ENCODE measurements around the gene XPOT. TPM values are rescaled to one million over a fixed set of nuclear protein-coding genes. Genes with fewer than 3 reads are reported as not detected.

XPOT gene
- total RNA-seq, 1 experiment from 2014 or later = 130 TPM

GRCh38 chr12:64497903-64498302 is 93.7 kb downstream of the XPOT start:
- Mint-ChIP-seq H3K27ac (no peak overlapping the region), H3K4me3 (no peak overlapping the region), H3K9me3 (no peaks in the 10 kb centered on the region), H3K4me1 (no peaks in the 10 kb centered on the region), H3K27me3 (ENCODE audit: low read depth) (no peaks in the 10 kb centered on the region), H3K36me3 (ENCODE audit: insufficient read depth in 1 of 3, low read depth in 3 of 3) (peaks cover 9 to 69% (median 37%) of the 10 kb centered on the region in 3 experiments; a peak in 6 of 7 replicates)
- no CpG with 5 or more reads among the region's 1 CpG for WGBS (ENCODE audit: extremely low coverage, insufficient read length, low lambda C conversion rate)
- no peaks in the 10 kb centered on the region for H4K20me1 ChIP-seq (ENCODE audit: control insufficient read depth, insufficient read depth, insufficient read length)
- H3T11ph ChIP-seq (ENCODE audit: low read length) = no peak overlapping the region
- H3K4me1 ChIP-seq (ENCODE audit: insufficient read depth, low read length) = no peaks in the 10 kb centered on the region
- no peak overlapping the region for H3K27ac ChIP-seq (ENCODE audit: insufficient read length, low read depth, low read length)
- no peak overlapping the region for H4K8ac ChIP-seq (replicated peaks; ENCODE audit: insufficient read length, low read depth, low read length)
- H2BK5ac ChIP-seq (ENCODE audit: insufficient read length, low read length) = no peak overlapping the region
- H2BK20ac ChIP-seq (ENCODE audit: low read depth, low read length, poor library complexity, severe bottlenecking) = no peak overlapping the region
- H3K4me2 ChIP-seq (ENCODE audit: insufficient read depth, insufficient read length, low read length) = no peak overlapping the region
- no peak overlapping the region for H2BK15ac ChIP-seq (ENCODE audit: low read depth, low read length)
- no peaks in the 10 kb centered on the region; the same call in 1 of the 2 replicates for H3K79me2 ChIP-seq (ENCODE audit: insufficient read depth, low read length)
- no peak for DNase-seq
- no peak overlapping the region for H3K23ac ChIP-seq (ENCODE audit: insufficient read length, low read depth, low read length)
- H2BK12ac ChIP-seq (ENCODE audit: insufficient read length, low read depth, low read length) = no peak overlapping the region
- no peak overlapping the region for H2AFZ ChIP-seq (ENCODE audit: low read length)
- H3K9ac ChIP-seq (ENCODE audit: extremely low read depth, insufficient read length, low read length) = no peak overlapping the region
- H3K9me3 ChIP-seq (ENCODE audit: control insufficient read depth, low read depth, low read length) = no peaks in the 10 kb centered on the region
- TF ChIP-seq CTCF (conservative IDR thresholded peaks at IDR 0.05) = no peak
- H3K4ac ChIP-seq (ENCODE audit: low read depth, low read length) = no peak overlapping the region
- H2BK120ac ChIP-seq (ENCODE audit: low read depth, low read length, poor library complexity, severe bottlenecking) = no peak overlapping the region
- H2AK5ac ChIP-seq (ENCODE audit: insufficient read length, low read length) = no peak overlapping the region
- H3K18ac ChIP-seq (ENCODE audit: insufficient read length, low read depth, low read length) = no peak overlapping the region
- H4K91ac ChIP-seq (ENCODE audit: insufficient read length, low read depth, low read length) = no peak overlapping the region
- no peak overlapping the region for H3K56ac ChIP-seq (ENCODE audit: insufficient read length, low read depth, low read length)
- no peaks in the 10 kb centered on the region for H3K23me2 ChIP-seq (ENCODE audit: insufficient read length, low read depth, low read length, poor library complexity, severe bottlenecking)
- no peak overlapping the region for H3K14ac ChIP-seq (ENCODE audit: insufficient read depth, low read length)
- no peak overlapping the region for H4K5ac ChIP-seq (ENCODE audit: insufficient read length, low read depth, low read length)
- H3K79me1 ChIP-seq (ENCODE audit: insufficient read depth, low read depth, low read length, poor library complexity, severe bottlenecking) = no peaks in the 10 kb centered on the region
- H3K27me3 ChIP-seq (ENCODE audit: insufficient read depth, low read length) = no peaks in the 10 kb centered on the region
